Panc1 (cell line): ENCODE measurements around the gene SLC41A3.

Experiments used
- CTCF ChIP-seq: fragments of 450-650 bp; IDR thresholded peaks from 2 replicates; pipeline ENCODE4 v1.5.1; 2017; ENCODE audit warnings: mild to moderate bottlenecking
- SIN3A ChIP-seq: IDR thresholded peaks from 2 replicates; pipeline ENCODE4 v1.6.1; 2012; ENCODE audit warnings: low read depth, mild to moderate bottlenecking, low read length, moderate library complexity, borderline replicate concordance; ENCODE audit not compliant: insufficient read depth

GRCh38 chr3:126124896-126125295 is 41.0 kb upstream of the SLC41A3 start:
- TF ChIP-seq CTCF (no peak), SIN3A (no peak)
